ENCODE measurements around the gene SORCS2.

The SORCS2 gene

GRCh38 chr4:7233006-7233580 is 40.8 kb downstream of the SORCS2 start:
- in situ Hi-C loops (cut with MboI; ENCODE audit: low sequenced_read_pairs, unreplicated experiment) = no loop called here
- no peak for TF ChIP-seq CTCF (IDR thresholded peaks at IDR 0.05; ENCODE audit: borderline replicate concordance, control extremely low read depth, extremely low read depth, insufficient read depth, missing control alignments)
- DNase-seq (ENCODE audit: low spot score) = no peak

GRCh38 chr4:7233601-7234000 is 41.3 kb downstream of the SORCS2 start:
- no peak for TF ChIP-seq CTCF (IDR thresholded peaks at IDR 0.05; ENCODE audit: borderline replicate concordance, control extremely low read depth, extremely low read depth, insufficient read depth, missing control alignments)
- no peak for DNase-seq (ENCODE audit: low spot score)
- in situ Hi-C loops (cut with MboI; ENCODE audit: low sequenced_read_pairs, unreplicated experiment) = no loop called here

GRCh38 chr4:7234355-7235029 is 42.2 kb downstream of the SORCS2 start:
- no peak for TF ChIP-seq CTCF (IDR thresholded peaks at IDR 0.05; ENCODE audit: borderline replicate concordance, control extremely low read depth, extremely low read depth, insufficient read depth, missing control alignments)
- in situ Hi-C loops (cut with MboI; ENCODE audit: low sequenced_read_pairs, unreplicated experiment) = no loop called here
- no peak for DNase-seq (ENCODE audit: low spot score)

- in situ Hi-C loops (cut with MboI; ENCODE audit: low sequenced_read_pairs, unreplicated experiment) = no loop called here
- DNase-seq (ENCODE audit: low spot score) = no peak
- TF ChIP-seq CTCF (IDR thresholded peaks at IDR 0.05; ENCODE audit: borderline replicate concordance, control extremely low read depth, extremely low read depth, insufficient read depth, missing control alignments) = no peak
Measured at GRCh38 chr4:7235030-7235380, 42.7 kb downstream of the SORCS2 start.

GRCh38 chr4:7236847-7237246 is 44.5 kb downstream of the SORCS2 start:
- no peak for TF ChIP-seq CTCF (IDR thresholded peaks at IDR 0.05; ENCODE audit: borderline replicate concordance, control extremely low read depth, extremely low read depth, insufficient read depth, missing control alignments)
- in situ Hi-C loops (cut with MboI; ENCODE audit: low sequenced_read_pairs, unreplicated experiment) = no loop called here
- no peak for DNase-seq (ENCODE audit: low spot score)

GRCh38 chr4:7237873-7238272 is 45.5 kb downstream of the SORCS2 start:
- in situ Hi-C loops (cut with MboI; ENCODE audit: low sequenced_read_pairs, unreplicated experiment) = no loop called here
- no peak for TF ChIP-seq CTCF (IDR thresholded peaks at IDR 0.05; ENCODE audit: borderline replicate concordance, control extremely low read depth, extremely low read depth, insufficient read depth, missing control alignments)
- no peak for DNase-seq (ENCODE audit: low spot score)

All from GM13976 (cell line).